ENCODE data around the gene KHSRP.
A peak's percentile ranks its signal among the peaks of the same experiment; 100 is the strongest.

KHSRP gene

GRCh38 chr19:6394831-6395230 is 29.8 kb downstream of the KHSRP start:
- Histone ChIP-seq H3K4ac (ENCODE audit: low read depth, low read length) (no peak overlapping the region), H3K4me1 (ENCODE audit: control insufficient read depth in 1 of 2, insufficient read depth in 2 of 2, low read length in 2 of 2) (peaks cover 10 to 12% of the 10 kb centered on the region in 2 experiments), H3K27me3 (ENCODE audit: insufficient read depth, low read length) (no peaks in the 10 kb centered on the region), H2BK120ac (ENCODE audit: insufficient read depth, low read length, poor library complexity) (no peak overlapping the region), H3K23ac (ENCODE audit: low read length) (peak overlapping the region; percentile 54), H2BK12ac (ENCODE audit: low read length) (no peak overlapping the region), H2AK5ac (ENCODE audit: low read length) (no peak overlapping the region), H3K18ac (ENCODE audit: low read length) (no peak overlapping the region), H4K12ac (ENCODE audit: low read depth, low read length) (no peak overlapping the region), H4K8ac (ENCODE audit: low read depth, low read length) (no peak overlapping the region), H3K9me3 (ENCODE audit: insufficient read depth, low read depth, low read length) (no peaks in the 10 kb centered on the region), H3K79me2 (ENCODE audit: control insufficient read depth, insufficient read depth, low read length, poor library complexity) (peaks cover 15% of the 10 kb centered on the region), H3K4me2 (ENCODE audit: low read length) (no peak overlapping the region), H4K91ac (ENCODE audit: low read depth, low read length) (no peak overlapping the region), H3K14ac (ENCODE audit: low read length) (no peak overlapping the region), H2AFZ (ENCODE audit: insufficient read depth, low read length, poor library complexity) (no peak overlapping the region), H2BK5ac (ENCODE audit: low read depth, low read length, poor library complexity) (no peak overlapping the region), H3K27ac (ENCODE audit: low read depth, low read length) (no peak overlapping the region), H3K9ac (ENCODE audit: low read length) (no peak overlapping the region), H3K36me3 (ENCODE audit: control insufficient read depth in 1 of 2, insufficient read depth in 2 of 2, low read length in 2 of 2) (peaks cover 10% of the 10 kb centered on the region in 2 experiments), H3K79me1 (ENCODE audit: low read length) (peaks cover 17% of the 10 kb centered on the region), H3K4me3 (ENCODE audit: low read depth, low read length) (no peak overlapping the region)
- no peak for DNase-seq
- no CpG with 5 or more reads among the region's 3 CpGs for WGBS (ENCODE audit: extremely low coverage, insufficient coverage, insufficient read length)

- Histone ChIP-seq H4K12ac (ENCODE audit: low read depth, low read length) (peak overlapping the region; percentile 85), H3K4me2 (ENCODE audit: low read length) (peak overlapping the region; percentile 85), H3K23ac (ENCODE audit: low read length) (no peak overlapping the region), H3K79me2 (ENCODE audit: control insufficient read depth, insufficient read depth, low read length, poor library complexity) (peaks cover 15% of the 10 kb centered on the region), H2BK120ac (ENCODE audit: insufficient read depth, low read length, poor library complexity) (peak overlapping the region; percentile 91), H3K14ac (ENCODE audit: low read length) (peak overlapping the region; percentile 70), H3K27ac (ENCODE audit: low read depth, low read length) (peak overlapping the region; percentile 82), H2BK5ac (ENCODE audit: low read depth, low read length, poor library complexity) (peak overlapping the region; percentile 68), H4K91ac (ENCODE audit: low read depth, low read length) (peak overlapping the region; percentile 88), H3K4me1 (ENCODE audit: control insufficient read depth in 1 of 2, insufficient read depth in 2 of 2, low read length in 2 of 2) (peaks cover 10 to 12% of the 10 kb centered on the region in 2 experiments), H3K79me1 (ENCODE audit: low read length) (peaks cover 17% of the 10 kb centered on the region), H2AK5ac (ENCODE audit: low read length) (peak overlapping the region; percentile 43), H3K4ac (ENCODE audit: low read depth, low read length) (peak overlapping the region; percentile 73), H2BK12ac (ENCODE audit: low read length) (peak overlapping the region; percentile 62), H3K9me3 (ENCODE audit: insufficient read depth, low read depth, low read length) (no peaks in the 10 kb centered on the region), H3K27me3 (ENCODE audit: insufficient read depth, low read length) (no peaks in the 10 kb centered on the region), H4K8ac (ENCODE audit: low read depth, low read length) (peak overlapping the region; percentile 96), H3K18ac (ENCODE audit: low read length) (peak overlapping the region; percentile 89), H3K4me3 (ENCODE audit: low read depth, low read length) (peak overlapping the region; percentile 85), H2AFZ (ENCODE audit: insufficient read depth, low read length, poor library complexity) (peak overlapping the region; percentile 82), H3K9ac (ENCODE audit: low read length) (peak overlapping the region; percentile 32), H3K36me3 (ENCODE audit: control insufficient read depth in 1 of 2, insufficient read depth in 2 of 2, low read length in 2 of 2) (peaks cover 15 to 16% of the 10 kb centered on the region in 2 experiments)
- peak in 1 of 2 donors; percentile 56 for DNase-seq
- WGBS (ENCODE audit: extremely low coverage, insufficient coverage, insufficient read length), result no CpG with 5 or more reads among the region's 14 CpGs
Observed at GRCh38 chr19:6393983-6394412, 30.6 kb downstream of the KHSRP start.

GRCh38 chr19:6393074-6393982 is 31.3 kb downstream of the KHSRP start, which contains the start of gene GTF2F1:
GTF2F1 (minus strand) TSS chr19:6393164; CDS start chr19:6392995, 169 bp downstream.
- Histone ChIP-seq H2BK5ac (ENCODE audit: low read depth, low read length, poor library complexity) (peak within 1 kb of the TSS; percentile 68), H3K4ac (ENCODE audit: low read depth, low read length) (peak within 1 kb of the TSS; percentile 96), H3K9ac (ENCODE audit: low read length) (peak within 1 kb of the TSS; percentile 65), H3K79me1 (ENCODE audit: low read length) (peaks cover 17% of the 10 kb centered on the region), H3K36me3 (ENCODE audit: control insufficient read depth in 1 of 2, insufficient read depth in 2 of 2, low read length in 2 of 2) (peaks cover 22% of the 10 kb centered on the region in 2 experiments), H2BK120ac (ENCODE audit: insufficient read depth, low read length, poor library complexity) (peak within 1 kb of the TSS; percentile 91), H2AK5ac (ENCODE audit: low read length) (peak within 1 kb of the TSS; percentile 88), H4K12ac (ENCODE audit: low read depth, low read length) (peak within 1 kb of the TSS; percentile 91), H3K4me3 (ENCODE audit: low read depth, low read length) (peak within 1 kb of the TSS; percentile 85), H3K14ac (ENCODE audit: low read length) (peak within 1 kb of the TSS; percentile 91), H3K4me1 (ENCODE audit: control insufficient read depth in 1 of 2, insufficient read depth in 2 of 2, low read length in 2 of 2) (peaks cover 10 to 12% of the 10 kb centered on the region in 2 experiments), H2BK12ac (ENCODE audit: low read length) (peak within 1 kb of the TSS; percentile 62), H3K23ac (ENCODE audit: low read length) (no peak within 1 kb of the TSS), H4K91ac (ENCODE audit: low read depth, low read length) (peak within 1 kb of the TSS; percentile 88), H3K79me2 (ENCODE audit: control insufficient read depth, insufficient read depth, low read length, poor library complexity) (peaks cover 15% of the 10 kb centered on the region), H3K4me2 (ENCODE audit: low read length) (peak within 1 kb of the TSS; percentile 85), H3K18ac (ENCODE audit: low read length) (peak within 1 kb of the TSS; percentile 95), H4K8ac (ENCODE audit: low read depth, low read length) (peak within 1 kb of the TSS; percentile 96), H3K27ac (ENCODE audit: low read depth, low read length) (peak within 1 kb of the TSS; percentile 82), H3K9me3 (ENCODE audit: insufficient read depth, low read depth, low read length) (no peaks in the 10 kb centered on the region), H2AFZ (ENCODE audit: insufficient read depth, low read length, poor library complexity) (peak within 1 kb of the TSS; percentile 82), H3K27me3 (ENCODE audit: insufficient read depth, low read length) (no peaks in the 10 kb centered on the region)
- DNase-seq, result peak; percentile 90 to 92
- no CpG with 5 or more reads among the region's 69 CpGs for WGBS (ENCODE audit: extremely low coverage, insufficient coverage, insufficient read length)

- H4K12ac ChIP-seq (ENCODE audit: low read depth, low read length), result peak overlapping the region; percentile 91
- H3K27me3 ChIP-seq (ENCODE audit: insufficient read depth, low read length), result no peaks in the 10 kb centered on the region
- peaks cover 1% of the 10 kb centered on the region for H3K9me3 ChIP-seq (ENCODE audit: insufficient read depth, low read depth, low read length)
- no CpG with 5 or more reads among the region's 30 CpGs for WGBS (ENCODE audit: extremely low coverage, insufficient coverage, insufficient read length)
- H3K4ac ChIP-seq (ENCODE audit: low read depth, low read length), result peak overlapping the region; percentile 96
- peak overlapping the region; percentile 85 for H3K4me2 ChIP-seq (ENCODE audit: low read length)
- H3K79me1 ChIP-seq (ENCODE audit: low read length), result peaks cover 17% of the 10 kb centered on the region
- H2AK5ac ChIP-seq (ENCODE audit: low read length), result peak overlapping the region; percentile 88
- H3K4me1 ChIP-seq (ENCODE audit: control insufficient read depth in 1 of 2, insufficient read depth in 2 of 2, low read length in 2 of 2), result peaks cover 10 to 12% of the 10 kb centered on the region in 2 experiments
- H3K27ac ChIP-seq (ENCODE audit: low read depth, low read length), result peak overlapping the region; percentile 55
- H2AFZ ChIP-seq (ENCODE audit: insufficient read depth, low read length, poor library complexity), result peak overlapping the region; percentile 77
- no peak overlapping the region for H3K23ac ChIP-seq (ENCODE audit: low read length)
- peak overlapping the region; percentile 74 for H2BK120ac ChIP-seq (ENCODE audit: insufficient read depth, low read length, poor library complexity)
- H4K91ac ChIP-seq (ENCODE audit: low read depth, low read length), result peak overlapping the region; percentile 75
- H3K79me2 ChIP-seq (ENCODE audit: control insufficient read depth, insufficient read depth, low read length, poor library complexity), result peaks cover 15% of the 10 kb centered on the region
- peak overlapping the region; percentile 93 for H4K8ac ChIP-seq (ENCODE audit: low read depth, low read length)
- H3K36me3 ChIP-seq (ENCODE audit: control insufficient read depth in 1 of 2, insufficient read depth in 2 of 2, low read length in 2 of 2), result peaks cover 29% of the 10 kb centered on the region in 2 experiments
- H2BK5ac ChIP-seq (ENCODE audit: low read depth, low read length, poor library complexity), result peak overlapping the region; percentile 49
- H3K4me3 ChIP-seq (ENCODE audit: low read depth, low read length), result peak overlapping the region; percentile 85
- DNase-seq, result no peak
- peak overlapping the region; percentile 91 for H3K14ac ChIP-seq (ENCODE audit: low read length)
- peak overlapping the region; percentile 65 for H3K9ac ChIP-seq (ENCODE audit: low read length)
- peak overlapping the region; percentile 40 for H2BK12ac ChIP-seq (ENCODE audit: low read length)
- peak overlapping the region; percentile 95 for H3K18ac ChIP-seq (ENCODE audit: low read length)
Observed at GRCh38 chr19:6392221-6393073, 32.2 kb downstream of the KHSRP start.
